Esophagus muscularis mucosa (tissue), 4 donors: ENCODE data around the gene NANOG.

Experiments
- CTCF ChIP-seq, 3 experiments: fragments of 200-600 bp in 2 of 3; fragments of 450-650 bp in 1 of 3; sonication (generic) in 2 of 3; IDR thresholded peaks; one replicate each; pipeline ENCODE4 v1.5.1; 2017 to 2019; ENCODE audit warnings: antibody characterized with exemption in 3 of 3, mild to moderate bottlenecking in 2 of 3, moderate library complexity in 1 of 3
- EP300 ChIP-seq: sonication (generic); formaldehyde crosslinking; IDR thresholded peaks from one replicate; pipeline ENCODE4 v1.6.1; 2017; ENCODE audit warnings: antibody characterized with exemption
- POLR2A ChIP-seq: fragments of 450-650 bp; IDR thresholded peaks from one replicate; pipeline ENCODE4 v1.6.1; 2017; ENCODE audit warnings: antibody characterized with exemption, moderate library complexity, mild to moderate bottlenecking, low read depth
- POLR2AphosphoS5 ChIP-seq, 2 donors: sonication (generic); formaldehyde crosslinking; IDR thresholded peaks; one replicate each; pipeline ENCODE4 v1.6.1; 2017; ENCODE audit warnings: antibody characterized with exemption in 2 of 2

- TF ChIP-seq CTCF (IDR thresholded peaks at IDR 0.05) = no peak
- no peak for TF ChIP-seq POLR2AphosphoS5 (IDR thresholded peaks at IDR 0.05)
- no peak for TF ChIP-seq EP300
- TF ChIP-seq POLR2A = no peak
These were observed 46.6 kb downstream of the NANOG start for GRCh38 chr12:7835766-7836165.
